Calu3 (cell line): ENCODE data around the gene ANKRD55. TPM values are rescaled to one million over a fixed set of nuclear protein-coding genes. Genes with fewer than 3 reads are reported as not detected.

ENCODE experiments used
- BruUV-seq: library from RNA; stranded (reverse); fragments of 400-500 nt; replicated peaks from 2 replicates; lab custom pipeline; 2021; lab: Mats Ljungman, UMichigan
- CTCF ChIA-PET: fragments of 300-600 bp; sonication (Branson Sonifier 250); formaldehyde crosslinking; loops from one replicate; lab custom pipeline; 2022; ENCODE audit warnings: antibody characterized with exemption; lab: Charles Lee
- DNase-seq: peaks from one replicate; pipeline ENCODE4 v3.0.0; 2022
- H3K27ac Mint-ChIP-seq: one replicate; pipeline ENCODE4 v1.8.0; 2022; ENCODE audit warnings: mixed read lengths; ENCODE audit not compliant: unreplicated experiment
- H3K27me3 Mint-ChIP-seq: one replicate; pipeline ENCODE4 v1.8.0; 2022; ENCODE audit warnings: mixed read lengths; ENCODE audit not compliant: unreplicated experiment
- H3K36me3 Mint-ChIP-seq: one replicate; pipeline ENCODE4 v1.8.0; 2022; ENCODE audit warnings: mild to moderate bottlenecking, moderate library complexity, mixed read lengths; ENCODE audit not compliant: insufficient read depth, unreplicated experiment
- H3K4me1 Mint-ChIP-seq: one replicate; pipeline ENCODE4 v1.8.0; 2022; ENCODE audit warnings: mild to moderate bottlenecking, low read depth, mixed read lengths; ENCODE audit not compliant: unreplicated experiment
- H3K4me3 Mint-ChIP-seq: one replicate; pipeline ENCODE4 v1.8.0; 2022; ENCODE audit warnings: mild to moderate bottlenecking, low read depth, moderate library complexity, mixed read lengths; ENCODE audit not compliant: unreplicated experiment
- H3K9me3 Mint-ChIP-seq: one replicate; pipeline ENCODE4 v1.8.0; 2022; ENCODE audit warnings: low read depth, mixed read lengths; ENCODE audit not compliant: unreplicated experiment
- CTCF ChIP-seq: fragments of 200-600 bp; IDR thresholded peaks from one replicate; pipeline ENCODE4 v1.8.0; 2022; ENCODE audit warnings: antibody characterized with exemption; ENCODE audit not compliant: unreplicated experiment
- intact Hi-C: fragments of 100-400 bp; cut with micrococcal nuclease; formaldehyde crosslinking; loops from one replicate; pipeline ENCODE4 v1.10.0; 2022; ENCODE audit not compliant: unreplicated experiment
- total RNA-seq: library from RNA; stranded (reverse); gene quantifications from 2 replicates; pipeline ENCODE4 v1.2.3, GENCODE V29; 2022

The ANKRD55 gene
- total RNA-seq, 1 experiment from 2014 or later: not detected

- no peaks in the 10 kb centered on the region for H3K9me3 Mint-ChIP-seq
- peaks cover 16% of the 10 kb centered on the region for H3K4me1 Mint-ChIP-seq
- intact Hi-C loops: no loop called here
- H3K36me3 Mint-ChIP-seq: no peaks in the 10 kb centered on the region
- DNase-seq: no peak
- CTCF ChIA-PET: no interaction called here
- BruUV-seq: no TSS peak
- H3K27me3 Mint-ChIP-seq: no peaks in the 10 kb centered on the region
- H3K4me3 Mint-ChIP-seq: no peak overlapping the region
- no peak overlapping the region for H3K27ac Mint-ChIP-seq
- TF ChIP-seq CTCF: no peak
These were observed 86.0 kb downstream of the ANKRD55 start for GRCh38 chr5:56147106-56147505.

GRCh38 chr5:56146674-56147073 lies 86.5 kb downstream of the ANKRD55 start:
- Mint-ChIP-seq H3K4me3 (no peak overlapping the region), H3K4me1 (peaks cover 16% of the 10 kb centered on the region), H3K9me3 (no peaks in the 10 kb centered on the region), H3K27ac (no peak overlapping the region), H3K36me3 (no peaks in the 10 kb centered on the region), H3K27me3 (no peaks in the 10 kb centered on the region)
- BruUV-seq: no TSS peak
- intact Hi-C loops: no loop called here
- DNase-seq: no peak
- CTCF ChIA-PET: interaction anchor here (0.7 kb wide), 1 partner anchor 61 kb away, joined by 4 read pairs; no protein-coding TSS in a partner anchor
- no peak for TF ChIP-seq CTCF

GRCh38 chr5:56145511-56145910 lies 87.6 kb downstream of the ANKRD55 start:
- Mint-ChIP-seq H3K27me3 (no peaks in the 10 kb centered on the region), H3K4me3 (no peak overlapping the region), H3K27ac (no peak overlapping the region), H3K36me3 (no peaks in the 10 kb centered on the region), H3K4me1 (peaks cover 16% of the 10 kb centered on the region), H3K9me3 (no peaks in the 10 kb centered on the region)
- DNase-seq: no peak
- CTCF ChIA-PET: interaction anchor here (0.5 kb wide), 1 partner anchor 88 kb away, joined by 5 read pairs; no protein-coding TSS in a partner anchor
- no peak for TF ChIP-seq CTCF
- intact Hi-C loops: no loop called here
- BruUV-seq: no TSS peak

GRCh38 chr5:56145106-56145505 lies 88.0 kb downstream of the ANKRD55 start:
- H3K36me3 Mint-ChIP-seq: no peaks in the 10 kb centered on the region
- H3K27me3 Mint-ChIP-seq: no peaks in the 10 kb centered on the region
- intact Hi-C loops: no loop called here
- TF ChIP-seq CTCF: no peak
- peaks cover 16% of the 10 kb centered on the region for H3K4me1 Mint-ChIP-seq
- H3K9me3 Mint-ChIP-seq: no peaks in the 10 kb centered on the region
- H3K27ac Mint-ChIP-seq: no peak overlapping the region
- no peak for DNase-seq
- H3K4me3 Mint-ChIP-seq: no peak overlapping the region
- CTCF ChIA-PET: interaction anchor here (0.5 kb wide), 1 partner anchor 87 kb away, joined by 5 read pairs; no protein-coding TSS in a partner anchor
- BruUV-seq: no TSS peak
